Esophagus squamous epithelium (tissue), 5 donors: ENCODE results near the gene ZNF750. TPM values are rescaled to one million over a fixed set of nuclear protein-coding genes. Genes with fewer than 3 reads are reported as not detected.

Experiments
- DNase-seq: peaks from one replicate; lab custom pipeline; 2025; lab: John Stamatoyannopoulos, UW
- H3K27ac ChIP-seq, 4 donors: fragments of 200-600 bp; sonication (generic); one replicate each; pipeline ENCODE4 v1.5.1; 2016 to 2019; ENCODE audit warnings: mild to moderate bottlenecking in 1 of 4
- H3K27me3 ChIP-seq, 4 donors: fragments of 200-600 bp; sonication (generic); 1 replicate in 3 of 4; 2 replicates in 1 of 4; pipeline versions ENCODE4 v1.5.1 to v1.6.0; 2017 to 2021; ENCODE audit warnings: antibody characterized with exemption in 1 of 4
- H3K36me3 ChIP-seq, 3 donors: fragments of 200-600 bp; sonication (generic); one replicate each; pipeline ENCODE4 v1.5.1; 2016 to 2019
- H3K4me1 ChIP-seq, 3 donors: fragments of 200-600 bp; sonication (generic); one replicate each; pipeline ENCODE4 v1.5.1; 2017 to 2019
- H3K4me3 ChIP-seq, 4 donors: fragments of 200-600 bp; sonication (generic); 1 replicate in 3 of 4; 2 replicates in 1 of 4; pipeline ENCODE4 v1.5.1; 2016 to 2019; ENCODE audit warnings: mild to moderate bottlenecking in 2 of 4, moderate library complexity in 1 of 4
- H3K9me3 ChIP-seq, 3 donors: fragments of 200-600 bp; sonication (generic); one replicate each; pipeline ENCODE4 v1.5.1; 2016 to 2019
- POLR2A ChIP-seq, 4 donors: fragments of 450-650 bp; IDR thresholded peaks; one replicate each; pipeline ENCODE4 v1.6.1; 2017; ENCODE audit warnings: antibody characterized with exemption in 4 of 4, mild to moderate bottlenecking in 4 of 4, moderate library complexity in 3 of 4
- WGBS, 2 donors: methylation state at CpG; one replicate each; pipeline ENCODE4 v1.1.5; 2018; 5-methylcytosine and 5-hydroxymethylcytosine counted together
- intact Hi-C: fragments of 100-400 bp; cut with DNase I; formaldehyde crosslinking; loops from one replicate; pipeline ENCODE4 v1.15.0; 2022
- total RNA-seq, 4 donors: library from RNA; depleted of rRNA; stranded (reverse); fragments of >200 nt; gene quantifications; one replicate each; pipeline ENCODE4 v1.1.0, GENCODE V29; 2016
- TF ChIP-seq, protein P1 (sequence below), 6 experiments: fragments of 450-650 bp in 4 of 6; fragments of 200-600 bp in 2 of 6; sonication (generic) in 2 of 6; IDR thresholded peaks; one replicate each; pipeline ENCODE4 v1.5.1; 2016 to 2019; ENCODE audit warnings: antibody characterized with exemption in 6 of 6, mild to moderate bottlenecking in 4 of 6, moderate library complexity in 4 of 6
- donor health status: DM: yes; HTN: yes; CAD: no.

Gene ZNF750
- total RNA-seq, 4 donors from 2014 or later, result 55.4 to 253 (median 96.8) TPM

- intact Hi-C loops, result no loop called here
- no peaks in the 10 kb centered on the region for H3K9me3 ChIP-seq
- H3K27ac ChIP-seq, result peak overlapping the region; percentile 16 to 77 (median 62)
- H3K36me3 ChIP-seq, result peaks cover 0 to 20% (median 0%) of the 10 kb centered on the region in 3 donors
- H3K4me3 ChIP-seq, result no peak overlapping the region
- H3K4me1 ChIP-seq, result peaks cover 32 to 98% (median 37%) of the 10 kb centered on the region in 3 donors
- 87 to 93% methylated on average over 8 to 19 of the region's 21 CpGs for WGBS, 2 donors
- H3K27me3 ChIP-seq, result no peaks in the 10 kb centered on the region
- no peak for TF ChIP-seq POLR2A (IDR thresholded peaks at IDR 0.05)
- TF ChIP-seq, protein P1, sequence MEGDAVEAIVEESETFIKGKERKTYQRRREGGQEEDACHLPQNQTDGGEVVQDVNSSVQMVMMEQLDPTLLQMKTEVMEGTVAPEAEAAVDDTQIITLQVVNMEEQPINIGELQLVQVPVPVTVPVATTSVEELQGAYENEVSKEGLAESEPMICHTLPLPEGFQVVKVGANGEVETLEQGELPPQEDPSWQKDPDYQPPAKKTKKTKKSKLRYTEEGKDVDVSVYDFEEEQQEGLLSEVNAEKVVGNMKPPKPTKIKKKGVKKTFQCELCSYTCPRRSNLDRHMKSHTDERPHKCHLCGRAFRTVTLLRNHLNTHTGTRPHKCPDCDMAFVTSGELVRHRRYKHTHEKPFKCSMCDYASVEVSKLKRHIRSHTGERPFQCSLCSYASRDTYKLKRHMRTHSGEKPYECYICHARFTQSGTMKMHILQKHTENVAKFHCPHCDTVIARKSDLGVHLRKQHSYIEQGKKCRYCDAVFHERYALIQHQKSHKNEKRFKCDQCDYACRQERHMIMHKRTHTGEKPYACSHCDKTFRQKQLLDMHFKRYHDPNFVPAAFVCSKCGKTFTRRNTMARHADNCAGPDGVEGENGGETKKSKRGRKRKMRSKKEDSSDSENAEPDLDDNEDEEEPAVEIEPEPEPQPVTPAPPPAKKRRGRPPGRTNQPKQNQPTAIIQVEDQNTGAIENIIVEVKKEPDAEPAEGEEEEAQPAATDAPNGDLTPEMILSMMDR (IDR thresholded peaks at IDR 0.05), result no peak
- DNase-seq, result no peak
Observed at GRCh38 chr17:82881324-82881823, 41.6 kb upstream of the ZNF750 start.

GRCh38 chr17:82880620-82881323 lies 41.0 kb upstream of the ZNF750 start:
- peaks cover 0 to 20% (median 0%) of the 10 kb centered on the region in 3 donors for H3K36me3 ChIP-seq
- no peak overlapping the region for H3K4me3 ChIP-seq
- H3K4me1 ChIP-seq, result peaks cover 28 to 98% (median 37%) of the 10 kb centered on the region in 3 donors
- H3K9me3 ChIP-seq, result no peaks in the 10 kb centered on the region
- no peak for DNase-seq
- peak overlapping the region in 3 of 4 donors; percentile 57 to 77 (median 68) for H3K27ac ChIP-seq
- no peaks in the 10 kb centered on the region for H3K27me3 ChIP-seq
- WGBS, 2 donors, result 90 to 92% methylated on average over 2 to 13 of the region's 25 CpGs
- intact Hi-C loops, result no loop called here
- TF ChIP-seq POLR2A (IDR thresholded peaks at IDR 0.05), result no peak
- TF ChIP-seq, protein P1 (IDR thresholded peaks at IDR 0.05), result no peak

DNA sequence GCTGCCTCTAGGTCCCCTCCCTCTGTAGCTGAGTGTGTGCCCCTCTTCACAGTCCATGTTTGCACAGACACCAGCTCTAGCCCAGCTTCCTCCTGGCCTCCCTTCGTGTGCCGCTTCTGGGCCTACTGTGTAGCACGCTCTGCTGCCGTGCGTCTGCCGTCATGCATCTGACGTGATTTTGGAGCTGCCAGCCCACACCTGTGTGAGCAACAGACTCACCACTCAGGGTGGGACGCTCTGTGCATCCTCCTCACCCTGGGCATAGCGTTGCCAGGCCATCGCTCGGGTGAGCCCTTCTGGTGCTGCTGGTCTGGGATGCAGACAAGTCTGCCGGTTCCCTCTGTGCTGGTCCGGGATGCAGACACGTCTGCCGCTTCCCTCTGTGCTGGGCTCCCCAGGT lies 39.4 kb upstream of the ZNF750 start:
- Histone ChIP-seq H3K9me3 (no peaks in the 10 kb centered on the region), H3K27ac (no peak overlapping the region), H3K4me3 (no peak overlapping the region), H3K27me3 (no peaks in the 10 kb centered on the region), H3K4me1 (peaks cover 29 to 98% (median 37%) of the 10 kb centered on the region in 3 donors), H3K36me3 (peaks cover 0 to 11% (median 0%) of the 10 kb centered on the region in 3 donors)
- WGBS, 2 donors, result 96 to 97% methylated on average over 10 to 12 of the region's 15 CpGs
- intact Hi-C loops, result loop anchor here (5.0 kb wide), 1 partner anchor 42 kb away; no protein-coding TSS in a partner anchor
- no peak for DNase-seq
- no peak for TF ChIP-seq POLR2A (IDR thresholded peaks at IDR 0.05)
- TF ChIP-seq, protein P1 (IDR thresholded peaks at IDR 0.05), result no peak

- Histone ChIP-seq H3K9me3 (no peaks in the 10 kb centered on the region), H3K4me3 (no peak overlapping the region), H3K27me3 (no peaks in the 10 kb centered on the region), H3K36me3 (peaks cover 0 to 7% (median 0%) of the 10 kb centered on the region in 3 donors), H3K27ac (peak overlapping the region in 2 of 4 donors; percentile 94 to 95), H3K4me1 (peaks cover 36 to 100% (median 37%) of the 10 kb centered on the region in 3 donors)
- 60 to 78% methylated on average over 9 of the region's 9 CpGs for WGBS, 2 donors
- TF ChIP-seq, protein P1 (IDR thresholded peaks at IDR 0.05), result no peak
- TF ChIP-seq POLR2A (IDR thresholded peaks at IDR 0.05), result no peak
- intact Hi-C loops, result loop anchor here (5.0 kb wide), 1 partner anchor 41 kb away; no protein-coding TSS in a partner anchor
- DNase-seq, result no peak
Observed at GRCh38 chr17:82878527-82878926, 38.7 kb upstream of the ZNF750 start.
